ENCODE measurements around the gene WFDC6. TPM values are rescaled to one million over a fixed set of nuclear protein-coding genes. Genes with fewer than 3 reads are reported as not detected.

The WFDC6 gene
- total RNA-seq, 1 experiment from 2014 or later, result not detected

DNA sequence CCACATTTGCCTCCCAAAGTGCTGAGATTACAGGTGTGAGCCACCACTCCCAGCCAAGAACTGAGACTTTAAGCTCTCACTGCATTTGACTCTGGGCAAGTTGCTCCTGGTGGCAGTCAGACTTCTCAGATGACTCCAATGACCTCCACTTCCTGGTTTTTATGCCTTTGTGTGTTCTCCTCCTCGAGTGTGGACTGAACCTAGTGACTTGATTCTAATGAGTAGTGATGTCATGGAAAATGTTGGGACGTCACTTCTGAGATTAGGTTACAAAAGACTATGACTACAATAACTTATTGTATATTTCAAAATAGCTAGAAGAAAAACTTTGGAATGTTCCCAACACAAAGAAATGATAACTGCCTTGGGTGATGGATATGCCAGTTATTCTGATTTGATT lies 35.9 kb downstream of the WFDC6 start:
- H3K4me1 Mint-ChIP-seq (ENCODE audit: low read depth, unreplicated experiment), result peaks cover 5% of the 10 kb centered on the region
- H3K9me3 ChIP-seq, result peaks cover 8% of the 10 kb centered on the region
- TF ChIP-seq, protein P1, sequence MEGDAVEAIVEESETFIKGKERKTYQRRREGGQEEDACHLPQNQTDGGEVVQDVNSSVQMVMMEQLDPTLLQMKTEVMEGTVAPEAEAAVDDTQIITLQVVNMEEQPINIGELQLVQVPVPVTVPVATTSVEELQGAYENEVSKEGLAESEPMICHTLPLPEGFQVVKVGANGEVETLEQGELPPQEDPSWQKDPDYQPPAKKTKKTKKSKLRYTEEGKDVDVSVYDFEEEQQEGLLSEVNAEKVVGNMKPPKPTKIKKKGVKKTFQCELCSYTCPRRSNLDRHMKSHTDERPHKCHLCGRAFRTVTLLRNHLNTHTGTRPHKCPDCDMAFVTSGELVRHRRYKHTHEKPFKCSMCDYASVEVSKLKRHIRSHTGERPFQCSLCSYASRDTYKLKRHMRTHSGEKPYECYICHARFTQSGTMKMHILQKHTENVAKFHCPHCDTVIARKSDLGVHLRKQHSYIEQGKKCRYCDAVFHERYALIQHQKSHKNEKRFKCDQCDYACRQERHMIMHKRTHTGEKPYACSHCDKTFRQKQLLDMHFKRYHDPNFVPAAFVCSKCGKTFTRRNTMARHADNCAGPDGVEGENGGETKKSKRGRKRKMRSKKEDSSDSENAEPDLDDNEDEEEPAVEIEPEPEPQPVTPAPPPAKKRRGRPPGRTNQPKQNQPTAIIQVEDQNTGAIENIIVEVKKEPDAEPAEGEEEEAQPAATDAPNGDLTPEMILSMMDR (IDR thresholded peaks at IDR 0.05; ENCODE audit: insufficient read depth in 1 of 2, low read depth in 1 of 2, low read length in 1 of 2, severe bottlenecking in 1 of 2, unreplicated experiment in 1 of 2), result no peak
- ChIA-PET POLR2A (no interaction called here), CTCF (interaction anchor here (1.2 kb wide), 1 partner anchor 267 kb away, joined by 3 read pairs; no protein-coding TSS in a partner anchor)
- no peak overlapping the region for H3K4me3 Mint-ChIP-seq (ENCODE audit: unreplicated experiment)
- H3K9me3 Mint-ChIP-seq (ENCODE audit: unreplicated experiment), result no peaks in the 10 kb centered on the region
- no peak overlapping the region for H3K27ac Mint-ChIP-seq (ENCODE audit: unreplicated experiment)
- DNase-seq, result peak in 1 of 2 experiments; percentile 22
- H3K36me3 ChIP-seq (ENCODE audit: control insufficient read depth, insufficient read depth, low read length), result no peaks in the 10 kb centered on the region
- H3K4me3 ChIP-seq (ENCODE audit: low read depth, low read length), result no peak overlapping the region
- H3K27me3 Mint-ChIP-seq (ENCODE audit: insufficient read depth, unreplicated experiment), result peaks cover 18% of the 10 kb centered on the region
- no peaks in the 10 kb centered on the region; the same call in 1 of the 2 replicates for H3K27me3 ChIP-seq (replicated peaks; ENCODE audit: control insufficient read depth, insufficient read depth, low read length)
- intact Hi-C loops (cut with micrococcal nuclease; ENCODE audit: unreplicated experiment), result no loop called here
- H3K36me3 Mint-ChIP-seq (ENCODE audit: insufficient read depth, unreplicated experiment), result no peaks in the 10 kb centered on the region
- no peaks in the 10 kb centered on the region; the same call in 1 of the 2 replicates for H3K4me1 ChIP-seq
- BruUV-seq (replicated peaks), result no TSS peak

DNA sequence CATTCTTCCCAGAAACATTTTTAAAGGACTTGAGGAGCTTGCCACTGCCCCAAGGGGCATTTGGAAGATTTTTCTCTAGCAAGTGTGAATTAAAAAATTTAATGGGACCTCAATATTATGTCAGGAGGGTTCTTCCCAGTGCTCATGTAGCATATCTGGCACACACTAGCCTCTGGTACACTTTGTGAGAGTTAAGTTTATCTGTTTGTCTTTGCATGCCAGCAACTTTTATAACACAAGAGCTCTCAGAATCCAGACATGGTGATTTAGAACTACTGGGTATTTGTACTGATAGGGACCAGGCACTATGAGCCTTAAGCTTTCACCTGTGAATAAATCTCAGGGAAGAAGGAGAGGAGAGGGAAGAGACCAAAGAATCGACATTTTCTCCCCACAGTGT lies 36.7 kb downstream of the WFDC6 start:
- no peak overlapping the region for H3K4me3 ChIP-seq (ENCODE audit: low read depth, low read length)
- H3K9me3 ChIP-seq, result peaks cover 2% of the 10 kb centered on the region
- H3K36me3 ChIP-seq (ENCODE audit: control insufficient read depth, insufficient read depth, low read length), result no peaks in the 10 kb centered on the region
- no peaks in the 10 kb centered on the region; the same call in 1 of the 2 replicates for H3K4me1 ChIP-seq
- DNase-seq, result peak in 1 of 2 experiments; percentile 3
- intact Hi-C loops (cut with micrococcal nuclease; ENCODE audit: unreplicated experiment), result no loop called here
- no peaks in the 10 kb centered on the region; the same call in 1 of the 2 replicates for H3K27me3 ChIP-seq (replicated peaks; ENCODE audit: control insufficient read depth, insufficient read depth, low read length)
- ChIA-PET CTCF (interaction anchor here (1.2 kb wide), 1 partner anchor 268 kb away, joined by 3 read pairs; no protein-coding TSS in a partner anchor), POLR2A (no interaction called here)
- H3K27me3 Mint-ChIP-seq (ENCODE audit: insufficient read depth, unreplicated experiment), result peaks cover 18% of the 10 kb centered on the region
- TF ChIP-seq, protein P1 (IDR thresholded peaks at IDR 0.05; ENCODE audit: insufficient read depth in 1 of 2, low read depth in 1 of 2, low read length in 1 of 2, severe bottlenecking in 1 of 2, unreplicated experiment in 1 of 2), result no peak
- peaks cover 5% of the 10 kb centered on the region for H3K4me1 Mint-ChIP-seq (ENCODE audit: low read depth, unreplicated experiment)
- no peak overlapping the region for H3K4me3 Mint-ChIP-seq (ENCODE audit: unreplicated experiment)
- BruUV-seq (replicated peaks), result no TSS peak
- no peak overlapping the region for H3K27ac Mint-ChIP-seq (ENCODE audit: unreplicated experiment)
- H3K36me3 Mint-ChIP-seq (ENCODE audit: insufficient read depth, unreplicated experiment), result no peaks in the 10 kb centered on the region
- H3K9me3 Mint-ChIP-seq (ENCODE audit: unreplicated experiment), result no peaks in the 10 kb centered on the region

DNA sequence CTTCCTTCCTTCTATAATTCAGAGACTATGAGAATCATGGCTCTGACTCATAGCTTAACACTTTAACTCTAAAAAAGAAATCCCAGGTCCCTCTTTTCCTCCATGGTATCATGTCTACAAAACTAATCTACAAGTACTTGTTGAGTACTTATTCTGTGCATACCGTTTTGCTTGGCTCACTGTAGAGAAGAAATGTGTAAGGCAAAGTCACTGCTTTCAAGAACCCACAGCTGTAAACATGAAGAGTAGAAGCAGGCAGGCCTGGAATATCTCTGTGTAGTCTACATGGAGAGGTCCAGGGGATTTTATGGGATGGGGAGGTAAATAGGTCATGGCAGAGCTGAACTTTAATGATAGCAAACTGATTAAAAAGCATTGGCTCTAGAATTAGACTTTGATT lies 37.7 kb downstream of the WFDC6 start:
- no TSS peak for BruUV-seq (replicated peaks)
- TF ChIP-seq, protein P1 (IDR thresholded peaks at IDR 0.05; ENCODE audit: insufficient read depth in 1 of 2, low read depth in 1 of 2, low read length in 1 of 2, severe bottlenecking in 1 of 2, unreplicated experiment in 1 of 2), result no peak
- H3K27me3 Mint-ChIP-seq (ENCODE audit: insufficient read depth, unreplicated experiment), result peaks cover 22% of the 10 kb centered on the region
- H3K4me1 ChIP-seq, result no peaks in the 10 kb centered on the region; the same call in 1 of the 2 replicates
- no peaks in the 10 kb centered on the region for H3K36me3 Mint-ChIP-seq (ENCODE audit: insufficient read depth, unreplicated experiment)
- peaks cover 5% of the 10 kb centered on the region for H3K4me1 Mint-ChIP-seq (ENCODE audit: low read depth, unreplicated experiment)
- ChIA-PET POLR2A (no interaction called here), CTCF (no interaction called here)
- DNase-seq, result peak in 1 of 2 experiments; percentile 3
- no peaks in the 10 kb centered on the region; the same call in none of the 2 replicates for H3K27me3 ChIP-seq (replicated peaks; ENCODE audit: control insufficient read depth, insufficient read depth, low read length)
- no peaks in the 10 kb centered on the region for H3K36me3 ChIP-seq (ENCODE audit: control insufficient read depth, insufficient read depth, low read length)
- H3K4me3 Mint-ChIP-seq (ENCODE audit: unreplicated experiment), result no peak overlapping the region
- no peak overlapping the region for H3K27ac Mint-ChIP-seq (ENCODE audit: unreplicated experiment)
- H3K9me3 ChIP-seq, result no peaks in the 10 kb centered on the region
- H3K9me3 Mint-ChIP-seq (ENCODE audit: unreplicated experiment), result no peaks in the 10 kb centered on the region
- no peak overlapping the region for H3K4me3 ChIP-seq (ENCODE audit: low read depth, low read length)
- intact Hi-C loops (cut with micrococcal nuclease; ENCODE audit: unreplicated experiment), result no loop called here

All from Caco-2 (cell line).